ENCODE results near the gene PTGDR.

GRCh38 chr14:52299692-52300278 is 32.3 kb downstream of the PTGDR start:
- TF ChIP-seq POLR2A (IDR thresholded peaks at IDR 0.05) = no peak
- peak; percentile 68 to 71 (median 71) for TF ChIP-seq CTCF (IDR thresholded peaks at IDR 0.05)
- TF ChIP-seq POLR2AphosphoS5 (IDR thresholded peaks at IDR 0.05) = no peak

All from breast epithelium (tissue), 3 donors.